GM10266 (cell line): Measurements from ENCODE around the gene ERMARD.

Experiments
- DNase-seq: peaks from one replicate; pipeline ENCODE4 v3.0.0; 2012; ENCODE audit errors: extremely low spot score
- TF ChIP-seq, protein P1 (sequence below): IDR thresholded peaks from 2 replicates; pipeline ENCODE4 v1.5.1; 2012; ENCODE audit warnings: mild to moderate bottlenecking, low read depth; ENCODE audit not compliant: control insufficient read depth, insufficient read depth; ENCODE audit errors: missing control alignments

Gene ERMARD

GRCh38 chr6:169751242-169752073 lies at the start of gene ERMARD, which contains the start of gene DYNLT2:
ERMARD (plus strand) TSS chr6:169751622; CDS start chr6:169751658, 36 bp downstream.
DYNLT2 (minus strand) TSS chr6:169751572; CDS start chr6:169751458, 114 bp downstream.
- peak; percentile 92 for DNase-seq
- TF ChIP-seq, protein P1, sequence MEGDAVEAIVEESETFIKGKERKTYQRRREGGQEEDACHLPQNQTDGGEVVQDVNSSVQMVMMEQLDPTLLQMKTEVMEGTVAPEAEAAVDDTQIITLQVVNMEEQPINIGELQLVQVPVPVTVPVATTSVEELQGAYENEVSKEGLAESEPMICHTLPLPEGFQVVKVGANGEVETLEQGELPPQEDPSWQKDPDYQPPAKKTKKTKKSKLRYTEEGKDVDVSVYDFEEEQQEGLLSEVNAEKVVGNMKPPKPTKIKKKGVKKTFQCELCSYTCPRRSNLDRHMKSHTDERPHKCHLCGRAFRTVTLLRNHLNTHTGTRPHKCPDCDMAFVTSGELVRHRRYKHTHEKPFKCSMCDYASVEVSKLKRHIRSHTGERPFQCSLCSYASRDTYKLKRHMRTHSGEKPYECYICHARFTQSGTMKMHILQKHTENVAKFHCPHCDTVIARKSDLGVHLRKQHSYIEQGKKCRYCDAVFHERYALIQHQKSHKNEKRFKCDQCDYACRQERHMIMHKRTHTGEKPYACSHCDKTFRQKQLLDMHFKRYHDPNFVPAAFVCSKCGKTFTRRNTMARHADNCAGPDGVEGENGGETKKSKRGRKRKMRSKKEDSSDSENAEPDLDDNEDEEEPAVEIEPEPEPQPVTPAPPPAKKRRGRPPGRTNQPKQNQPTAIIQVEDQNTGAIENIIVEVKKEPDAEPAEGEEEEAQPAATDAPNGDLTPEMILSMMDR = no peak

- peak; percentile 95 for DNase-seq
- TF ChIP-seq, protein P1 = peak; percentile 14
These were observed 49.2 kb upstream of the ERMARD start, which contains the start of the genes C6orf120 and WDR27 for GRCh38 chr6:169701954-169702839. C6orf120 (plus strand) TSS chr6:169702126; CDS start chr6:169702460, 334 bp downstream. WDR27 (minus strand) TSS chr6:169702029; CDS start chr6:169689005, 13,024 bp downstream.

- TF ChIP-seq, protein P1 = no peak
- peak; percentile 34 for DNase-seq
These were observed 48.6 kb upstream of the ERMARD start for GRCh38 chr6:169702840-169703246.

- DNase-seq = no peak
- TF ChIP-seq, protein P1 = no peak
These were observed 43.6 kb upstream of the ERMARD start for GRCh38 chr6:169707772-169708171.

- TF ChIP-seq, protein P1 = no peak
- no peak for DNase-seq
These were observed 42.1 kb upstream of the ERMARD start for GRCh38 chr6:169709293-169709692.

DNA sequence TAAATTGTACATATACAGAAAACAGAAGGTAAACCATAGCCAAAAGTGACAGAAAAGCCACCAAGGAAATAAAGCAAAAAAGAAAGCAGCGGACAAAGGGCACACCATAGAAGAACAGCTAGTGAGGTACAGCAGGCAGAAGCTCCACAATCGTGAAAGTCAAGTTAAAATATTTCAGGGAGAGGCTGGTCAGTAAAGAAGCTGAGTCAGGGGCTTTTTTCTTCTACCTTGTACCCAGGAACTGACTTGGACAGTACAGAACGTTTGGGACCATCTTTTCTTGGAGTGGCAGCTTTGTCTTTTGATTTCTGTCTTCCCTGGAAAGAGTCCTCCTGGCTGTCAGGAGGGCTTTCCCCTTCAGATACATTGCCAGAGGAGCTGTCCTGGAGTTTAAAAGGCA lies 41.4 kb upstream of the ERMARD start:
- TF ChIP-seq, protein P1 = no peak
- no peak for DNase-seq

DNA sequence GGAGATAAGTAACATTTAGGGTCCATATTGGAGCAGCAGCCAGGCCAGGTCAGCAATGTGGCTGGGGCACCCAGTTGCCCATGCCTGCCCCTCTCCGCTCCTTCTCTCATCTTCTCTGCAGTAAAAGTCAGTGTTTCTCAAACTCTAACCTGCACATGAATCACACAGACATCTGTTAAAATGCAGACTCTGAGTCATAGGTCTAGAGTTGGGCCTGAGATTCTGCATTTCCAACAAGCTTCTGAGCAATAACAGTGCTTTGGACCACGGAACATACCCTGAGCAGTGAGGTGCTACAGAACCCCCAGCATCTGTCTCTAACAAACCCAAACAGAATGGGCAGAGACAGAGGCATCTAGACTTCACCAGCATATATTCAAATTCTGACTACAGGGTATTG lies 37.2 kb upstream of the ERMARD start:
- TF ChIP-seq, protein P1 = no peak
- no peak for DNase-seq
